ENCODE data around the gene AGAP1. TPM values are rescaled to one million over a fixed set of nuclear protein-coding genes. Genes with fewer than 3 reads are reported as not detected.

The AGAP1 gene
- total and polyA plus RNA-seq, 2 donors (not counting 3 experiments of a cell fraction or from before 2014, with no cell fraction given), result 10.2 to 20.9 TPM

DNA sequence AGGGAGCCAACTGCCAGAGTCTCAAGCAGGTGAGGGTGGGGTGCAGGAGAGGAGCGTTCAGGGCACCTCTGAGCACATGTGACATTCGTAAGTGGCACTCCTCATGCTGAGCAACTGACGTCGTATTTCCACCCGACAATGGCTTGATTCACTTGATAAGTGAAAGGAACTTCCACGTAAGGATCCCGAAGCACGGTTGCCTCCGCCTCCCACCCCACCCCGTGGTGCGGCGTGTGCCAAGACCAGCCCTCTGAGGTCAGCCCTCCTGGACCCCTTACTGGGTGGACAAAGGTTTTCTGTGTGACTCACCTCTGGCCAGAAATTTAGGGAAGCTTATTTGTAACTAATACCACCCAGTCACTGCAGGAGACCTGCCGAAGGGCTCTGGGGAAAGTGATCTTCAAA lies 59.9 kb downstream of the AGAP1 start:
- no peak for FAIRE-seq
- Histone ChIP-seq H3K36me3 (ENCODE audit: control insufficient read depth in 2 of 2, extremely low read depth in 1 of 2, insufficient read depth in 2 of 2, low read length in 2 of 2) (no peaks in the 10 kb centered on the region), H3K9me1 (replicated peaks; ENCODE audit: control insufficient read depth, extremely low read depth, insufficient read depth, low read length) (no peaks in the 10 kb centered on the region), H3K9me3 (replicated peaks; ENCODE audit: control insufficient read depth, insufficient read depth, low read length) (no peaks in the 10 kb centered on the region), H3K27me3 (ENCODE audit: control insufficient read depth in 2 of 2, insufficient read depth in 2 of 2, low read length in 2 of 2) (no peaks in the 10 kb centered on the region), H3K4me2 (ENCODE audit: insufficient read depth, low read length) (no peak overlapping the region), H3K27ac (ENCODE audit: insufficient read depth, low read depth, low read length) (no peak overlapping the region), H3K4me3 (replicated peaks in 1 of 3; ENCODE audit: insufficient read depth in 1 of 3, low read depth in 1 of 3, low read length in 3 of 3) (no peak overlapping the region), H4K20me1 (replicated peaks; ENCODE audit: control insufficient read depth, extremely low read depth, insufficient read depth, low read length) (peaks cover 7% of the 10 kb centered on the region), H3K9ac (replicated peaks; ENCODE audit: extremely low read depth, insufficient read depth, low read length) (no peak overlapping the region), H3K4me1 (ENCODE audit: control insufficient read depth, extremely low read depth, insufficient read depth, low read length) (no peaks in the 10 kb centered on the region), H2AFZ (ENCODE audit: low read depth, low read length) (no peak overlapping the region), H3K79me2 (ENCODE audit: control insufficient read depth, insufficient read depth, low read length) (no peaks in the 10 kb centered on the region)
- no TSS peak for BruUV-seq (replicated peaks)
- ChIA-PET CTCF (interaction anchor here (0.8 kb wide), 1 partner anchor 418 kb away, joined by 3 read pairs; no protein-coding TSS in a partner anchor), POLR2A (no interaction called here)
- TF ChIP-seq GATA2 (IDR thresholded peaks at IDR 0.05; ENCODE audit: insufficient read depth, insufficient read length, low read depth, low read length) (no peak), POLR2A (IDR thresholded peaks at IDR 0.05; ENCODE audit: low read depth, low read length) (no peak), POLR2AphosphoS5 (IDR thresholded peaks at IDR 0.05; ENCODE audit: insufficient read depth, low read depth, low read length) (no peak), FOS (IDR thresholded peaks at IDR 0.05; ENCODE audit: borderline replicate concordance, insufficient read depth, low read length) (no peak), EZH2 (IDR thresholded peaks at IDR 0.05; ENCODE audit: borderline replicate concordance, low read depth, low read length, severe bottlenecking) (no peak), MYC (IDR thresholded peaks at IDR 0.05; ENCODE audit: low read depth, low read length) (no peak), JUN (IDR thresholded peaks at IDR 0.05; ENCODE audit: borderline replicate concordance, insufficient read depth, insufficient read length, low read depth) (no peak)
- TF ChIP-seq, protein P1, sequence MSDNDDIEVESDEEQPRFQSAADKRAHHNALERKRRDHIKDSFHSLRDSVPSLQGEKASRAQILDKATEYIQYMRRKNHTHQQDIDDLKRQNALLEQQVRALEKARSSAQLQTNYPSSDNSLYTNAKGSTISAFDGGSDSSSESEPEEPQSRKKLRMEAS (IDR thresholded peaks at IDR 0.05; ENCODE audit: insufficient read depth, insufficient read length), result no peak
- TF ChIP-seq, protein P2, sequence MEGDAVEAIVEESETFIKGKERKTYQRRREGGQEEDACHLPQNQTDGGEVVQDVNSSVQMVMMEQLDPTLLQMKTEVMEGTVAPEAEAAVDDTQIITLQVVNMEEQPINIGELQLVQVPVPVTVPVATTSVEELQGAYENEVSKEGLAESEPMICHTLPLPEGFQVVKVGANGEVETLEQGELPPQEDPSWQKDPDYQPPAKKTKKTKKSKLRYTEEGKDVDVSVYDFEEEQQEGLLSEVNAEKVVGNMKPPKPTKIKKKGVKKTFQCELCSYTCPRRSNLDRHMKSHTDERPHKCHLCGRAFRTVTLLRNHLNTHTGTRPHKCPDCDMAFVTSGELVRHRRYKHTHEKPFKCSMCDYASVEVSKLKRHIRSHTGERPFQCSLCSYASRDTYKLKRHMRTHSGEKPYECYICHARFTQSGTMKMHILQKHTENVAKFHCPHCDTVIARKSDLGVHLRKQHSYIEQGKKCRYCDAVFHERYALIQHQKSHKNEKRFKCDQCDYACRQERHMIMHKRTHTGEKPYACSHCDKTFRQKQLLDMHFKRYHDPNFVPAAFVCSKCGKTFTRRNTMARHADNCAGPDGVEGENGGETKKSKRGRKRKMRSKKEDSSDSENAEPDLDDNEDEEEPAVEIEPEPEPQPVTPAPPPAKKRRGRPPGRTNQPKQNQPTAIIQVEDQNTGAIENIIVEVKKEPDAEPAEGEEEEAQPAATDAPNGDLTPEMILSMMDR (IDR thresholded peaks at IDR 0.05; ENCODE audit: extremely low read depth in 1 of 2, insufficient read depth in 1 of 2, low read depth in 1 of 2, low read length in 2 of 2), result no peak
- dilution Hi-C loops (cut with MboI; ENCODE audit: extremely low pct_ligation_motif_present, low sequenced_read_pairs), result no loop called here
- intact Hi-C loops (cut with micrococcal nuclease), result loop anchor here (2.0 kb wide), 1 partner anchor 41 kb away; no protein-coding TSS in a partner anchor
- DNase-seq (ENCODE audit: low read depth, low spot score), result no peak

Measured in endothelial cell of umbilical vein (primary cell).